NCI-H1417 treated with DMSO at 0.1 percent for 48 hours (cell line): ENCODE measurements around the gene GBP6.
"Not testable (repeated sequence)": the region's sequence is repeated elsewhere in the genome, so short reads cannot be mapped to it uniquely, and the experiment has no call there.

Experiments used
- DNase-seq: peaks from one replicate; lab custom pipeline; 2025; lab: John Stamatoyannopoulos, UW

The GBP6 gene

GRCh38 chr1:89367221-89367620 is 3.4 kb downstream of the GBP6 start:
- no peak for DNase-seq

- DNase-seq = no peak
Observed at GRCh38 chr1:89369331-89369730, 5.5 kb downstream of the GBP6 start.

GRCh38 chr1:89373810-89374209 is 10.0 kb downstream of the GBP6 start:
- not testable (repeated sequence) for DNase-seq

GRCh38 chr1:89378001-89378400 is 14.1 kb downstream of the GBP6 start:
- no peak for DNase-seq

- no peak for DNase-seq
Observed at GRCh38 chr1:89381618-89382017, 17.8 kb downstream of the GBP6 start.

DNA sequence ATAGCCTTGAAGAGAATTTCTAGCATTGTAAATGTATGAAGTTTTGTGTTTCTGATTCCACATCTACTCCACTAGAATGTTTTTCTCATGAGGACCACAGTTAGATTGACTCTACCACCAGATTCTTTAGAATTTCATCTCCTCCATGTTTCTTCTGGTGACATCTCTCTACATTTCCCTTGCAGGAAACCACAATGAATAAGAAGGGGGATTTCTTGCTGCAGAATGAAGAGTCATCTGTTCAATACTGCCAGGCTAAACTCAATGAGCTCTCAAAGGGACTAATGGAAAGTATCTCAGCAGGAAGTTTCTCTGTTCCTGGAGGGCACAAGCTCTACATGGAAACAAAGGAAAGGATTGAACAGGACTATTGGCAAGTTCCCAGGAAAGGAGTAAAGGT is 18.6 kb downstream of the GBP6 start:
- no peak for DNase-seq

DNA sequence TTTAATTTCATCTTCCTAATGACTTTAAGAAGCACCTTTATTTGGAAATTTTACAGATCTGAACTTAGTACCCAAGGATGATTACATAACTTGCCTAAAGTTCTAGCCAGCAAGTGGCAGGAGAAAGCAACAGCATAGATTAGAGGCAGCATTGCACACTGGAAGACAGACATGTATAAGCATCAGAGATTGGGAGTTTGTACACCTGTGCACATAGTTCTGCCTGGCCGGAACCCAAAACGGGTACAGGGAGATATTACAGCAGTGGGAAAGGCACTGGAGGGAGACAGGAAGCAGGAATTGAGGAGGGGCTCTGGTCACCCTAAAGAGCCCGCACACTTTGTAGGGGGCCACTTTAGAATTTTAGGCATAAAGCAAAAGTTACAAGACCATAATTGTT is 19.3 kb downstream of the GBP6 start:
- DNase-seq = no peak

DNA sequence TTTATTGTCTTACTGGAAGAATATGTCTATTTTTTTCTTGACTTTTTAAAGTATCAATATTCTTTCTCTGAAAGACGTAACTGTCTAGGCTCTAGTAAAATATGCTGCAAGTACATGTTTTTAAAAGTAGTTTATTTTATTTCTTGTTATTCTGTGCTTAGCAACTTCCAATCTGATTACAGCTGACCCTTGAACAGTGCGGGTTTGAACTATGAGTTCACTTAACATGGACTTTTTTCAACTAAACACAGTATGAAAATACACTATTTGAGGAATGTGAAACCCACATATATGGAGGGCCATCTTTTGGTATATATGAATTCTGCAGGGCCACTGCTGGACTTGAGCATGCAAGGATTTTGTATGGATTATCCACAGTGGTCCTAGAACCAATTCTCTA is 26.8 kb downstream of the GBP6 start:
- no peak for DNase-seq

DNA sequence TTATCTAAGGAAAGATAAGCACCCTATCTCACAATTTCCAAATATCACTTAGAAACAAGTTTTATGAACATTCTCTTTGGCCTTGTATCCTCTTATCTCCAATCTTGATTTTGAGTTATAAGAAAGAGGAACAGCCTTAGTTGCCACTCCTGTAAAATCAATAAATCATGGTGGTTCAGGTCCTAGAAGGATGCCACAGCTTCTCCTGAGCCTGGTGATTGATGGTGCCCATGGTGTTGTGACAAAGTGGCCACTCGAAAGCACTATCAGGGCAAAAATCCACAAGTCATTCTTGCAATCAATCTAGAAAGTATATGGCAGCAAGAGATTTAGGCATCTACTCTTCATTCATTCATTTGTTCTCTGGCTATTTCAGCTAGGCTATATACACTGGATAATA is 27.8 kb downstream of the GBP6 start:
- no peak for DNase-seq

DNA sequence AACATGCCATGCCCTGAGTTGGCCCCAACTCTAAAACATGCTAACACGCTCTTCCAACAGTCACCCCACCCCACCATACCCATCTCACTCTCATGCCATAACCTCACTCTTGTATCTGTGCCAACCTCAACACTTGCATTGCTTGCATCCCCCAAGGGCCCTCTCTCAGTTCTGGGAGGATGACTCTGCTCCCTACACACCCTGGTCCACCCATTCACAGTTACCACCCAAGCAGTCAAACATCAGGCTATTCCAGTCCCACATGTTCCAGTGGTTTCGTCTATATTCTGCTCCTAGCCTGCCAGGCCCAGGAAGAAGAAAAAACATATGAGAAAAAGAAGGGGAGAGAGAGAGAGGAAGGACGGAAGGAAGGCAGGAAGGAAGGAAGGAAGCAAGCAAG is 31.0 kb downstream of the GBP6 start:
- no peak for DNase-seq

GRCh38 chr1:89396902-89397301 is 33.0 kb downstream of the GBP6 start:
- no peak for DNase-seq

DNA sequence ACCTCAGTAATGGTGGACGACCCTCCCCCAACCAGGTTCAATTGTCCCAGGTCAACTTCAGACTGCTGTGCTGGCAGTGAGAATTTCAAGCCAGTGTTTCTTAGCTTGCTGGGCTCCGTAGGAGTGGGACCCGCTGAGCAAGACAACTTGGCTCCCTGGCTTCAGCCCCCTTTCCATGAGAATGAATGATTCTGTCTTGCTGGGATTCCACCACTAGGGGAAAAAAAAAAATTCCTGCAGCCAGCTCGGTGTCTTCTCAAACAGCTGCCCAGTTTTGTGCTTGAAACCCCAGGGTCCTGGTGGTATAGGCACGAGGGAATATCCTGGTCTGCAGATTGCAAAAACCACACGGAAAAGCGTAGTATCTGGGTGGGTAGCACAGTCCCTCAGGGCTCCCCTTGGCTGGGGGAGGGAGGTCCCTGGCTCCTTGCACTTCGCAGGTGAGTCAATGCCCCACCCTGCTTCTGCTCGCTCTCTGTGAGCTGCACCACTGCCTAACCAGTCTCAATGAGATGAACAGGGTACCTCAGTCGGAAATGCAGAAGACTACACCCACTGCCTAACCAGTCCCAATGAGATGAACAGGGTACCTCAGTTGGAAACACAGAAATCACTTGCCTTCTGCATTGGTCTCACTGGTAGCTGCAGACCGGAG is 41.5 kb downstream of the GBP6 start:
- no peak for DNase-seq

DNA sequence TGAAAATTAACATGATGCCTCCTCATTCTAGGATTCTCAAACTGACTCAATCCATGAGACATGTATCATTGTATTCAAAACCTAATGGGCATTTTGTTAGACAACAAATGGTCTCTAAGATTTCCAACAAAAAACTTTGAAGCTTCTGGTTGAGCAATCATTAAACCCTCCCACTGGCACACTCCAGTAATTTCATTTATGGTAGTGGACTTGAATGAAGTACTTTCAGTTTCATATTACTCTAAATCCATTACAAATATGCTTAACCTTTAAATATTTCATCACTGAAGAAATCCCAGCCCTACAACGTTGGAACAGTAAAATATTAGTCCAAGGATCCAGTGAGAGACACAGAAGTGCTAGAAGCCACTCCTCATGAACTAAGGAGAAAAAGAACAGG is 43.5 kb downstream of the GBP6 start:
- DNase-seq = no peak

GRCh38 chr1:89407768-89408167 is 43.9 kb downstream of the GBP6 start:
- not testable (repeated sequence) for DNase-seq

GRCh38 chr1:89425056-89425455 is 61.2 kb downstream of the GBP6 start:
- DNase-seq = no peak

GRCh38 chr1:89429062-89429461 is 65.2 kb downstream of the GBP6 start:
- DNase-seq = no peak

DNA sequence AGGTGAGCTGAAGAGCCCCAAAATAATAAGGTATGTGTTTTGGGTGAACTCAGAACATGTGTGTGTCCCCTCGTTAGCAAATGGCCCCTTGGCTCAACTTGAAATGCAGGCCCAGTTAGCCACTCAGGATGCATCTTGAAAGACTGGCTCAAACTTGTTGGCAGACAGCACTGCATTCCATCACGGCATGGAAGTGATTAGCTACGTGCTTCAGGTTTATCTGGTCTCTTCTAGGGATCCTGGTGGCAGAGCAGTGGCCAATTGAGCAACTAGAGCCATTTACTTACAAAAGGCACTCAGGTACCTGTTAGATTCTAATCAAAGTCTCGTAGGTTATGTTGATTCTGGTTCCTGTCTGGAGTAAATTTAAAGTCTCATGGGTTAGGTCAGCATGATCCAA is 65.8 kb downstream of the GBP6 start:
- DNase-seq = not testable (repeated sequence)

DNA sequence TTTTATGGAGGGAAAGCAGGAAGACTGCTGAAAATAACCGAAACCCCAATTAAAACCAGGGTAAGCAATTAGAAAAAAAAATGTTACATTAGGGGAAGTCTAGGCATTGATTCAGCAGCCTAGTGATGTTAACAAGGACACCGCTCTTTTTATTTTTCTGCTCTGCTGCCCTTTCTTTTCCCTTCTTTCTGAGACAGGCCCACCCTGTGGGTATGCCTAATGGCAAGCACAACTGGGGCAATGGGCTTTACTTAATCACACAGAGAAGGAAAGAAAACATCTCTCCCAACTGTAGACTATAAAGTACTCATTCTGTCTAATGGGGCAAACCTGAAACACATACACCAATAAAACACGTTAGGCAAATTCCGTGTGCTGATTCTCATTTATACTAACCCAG is 69.6 kb downstream of the GBP6 start:
- no peak for DNase-seq

- DNase-seq = not testable (repeated sequence)
Observed at GRCh38 chr1:89434058-89434780, 70.4 kb downstream of the GBP6 start.
